Brain microvascular endothelial cell (primary cell): ENCODE results near the gene OLR1.

Experiments
- DNase-seq: peaks from one replicate; pipeline ENCODE4 v3.0.0-alpha.2; 2020
- H3K27ac ChIP-seq: fragments of 250-450 bp; sonication (Bioruptor Pico); 2 replicates; pipeline ENCODE4 v1.5.1; 2020; ENCODE audit warnings: mild to moderate bottlenecking, moderate library complexity
- H3K27me3 ChIP-seq: fragments of 250-450 bp; sonication (Bioruptor Pico); replicated peaks from 2 replicates; pipeline ENCODE4 v1.5.1; 2020; ENCODE audit warnings: mild to moderate bottlenecking
- H3K36me3 ChIP-seq: fragments of 250-450 bp; sonication (Bioruptor Pico); replicated peaks from 2 replicates; pipeline ENCODE4 v1.5.1; 2020; ENCODE audit warnings: mild to moderate bottlenecking
- H3K4me3 ChIP-seq: 2 replicates; pipeline ENCODE4 v1.5.1; 2011; ENCODE audit warnings: low read depth, mild to moderate bottlenecking, control low read depth, low read length, moderate library complexity
- in situ Hi-C: cut with HindIII; loops from 2 replicates; pipeline ENCODE4 v1.10.0; 2017; ENCODE audit warnings: low sequenced_read_pairs, low pct_ligation_motif_present
- TF ChIP-seq, protein P1 (sequence below): IDR thresholded peaks from 2 replicates; pipeline ENCODE4 v1.5.1; 2011; ENCODE audit warnings: low read depth, mild to moderate bottlenecking, moderate library complexity, low read length, control low read depth, inconsistent platforms; ENCODE audit errors: missing control alignments

OLR1 gene

DNA sequence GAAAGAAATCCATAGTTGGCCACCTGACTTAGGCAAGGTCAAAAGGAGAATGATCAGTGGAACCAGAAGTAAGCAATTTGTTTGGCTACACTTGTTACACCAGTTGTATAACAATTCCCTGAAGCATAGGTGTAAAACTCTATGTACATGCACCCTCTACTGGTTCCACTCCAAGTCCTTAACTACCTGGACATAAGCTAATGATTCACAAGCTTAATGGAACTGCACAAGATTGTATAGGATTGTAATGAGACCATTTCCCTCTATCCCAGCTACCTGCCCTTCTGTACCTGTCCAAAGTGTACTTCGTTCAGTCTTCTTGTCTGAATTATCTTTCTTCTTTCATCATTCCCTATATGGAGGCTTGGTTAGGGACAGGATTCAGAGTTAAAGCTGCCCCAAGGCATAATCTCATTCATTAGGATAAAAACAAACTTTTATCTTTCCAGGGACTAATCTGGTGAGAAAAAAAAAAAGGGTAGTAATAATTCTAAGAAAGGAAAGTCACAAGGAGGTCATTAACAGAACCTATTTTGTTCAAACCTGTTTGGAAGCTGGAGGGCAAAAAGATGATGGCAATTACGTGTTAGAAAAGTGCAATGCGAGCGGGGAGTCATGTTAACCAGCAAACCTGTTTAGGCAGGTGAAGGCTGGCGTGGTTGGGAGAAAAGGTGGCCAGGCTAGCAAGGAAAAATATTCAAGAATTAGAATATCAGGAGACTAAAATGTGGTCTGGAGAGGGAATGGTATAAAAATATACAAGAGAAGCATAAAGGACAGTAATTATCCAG is 4.1 kb upstream of the OLR1 start:
- Histone ChIP-seq H3K27me3 (no peaks in the 10 kb centered on the region), H3K27ac (no peak overlapping the region), H3K4me3 (no peak overlapping the region), H3K36me3 (no peaks in the 10 kb centered on the region)
- no peak for DNase-seq
- in situ Hi-C loops: no loop called here
- TF ChIP-seq, protein P1, sequence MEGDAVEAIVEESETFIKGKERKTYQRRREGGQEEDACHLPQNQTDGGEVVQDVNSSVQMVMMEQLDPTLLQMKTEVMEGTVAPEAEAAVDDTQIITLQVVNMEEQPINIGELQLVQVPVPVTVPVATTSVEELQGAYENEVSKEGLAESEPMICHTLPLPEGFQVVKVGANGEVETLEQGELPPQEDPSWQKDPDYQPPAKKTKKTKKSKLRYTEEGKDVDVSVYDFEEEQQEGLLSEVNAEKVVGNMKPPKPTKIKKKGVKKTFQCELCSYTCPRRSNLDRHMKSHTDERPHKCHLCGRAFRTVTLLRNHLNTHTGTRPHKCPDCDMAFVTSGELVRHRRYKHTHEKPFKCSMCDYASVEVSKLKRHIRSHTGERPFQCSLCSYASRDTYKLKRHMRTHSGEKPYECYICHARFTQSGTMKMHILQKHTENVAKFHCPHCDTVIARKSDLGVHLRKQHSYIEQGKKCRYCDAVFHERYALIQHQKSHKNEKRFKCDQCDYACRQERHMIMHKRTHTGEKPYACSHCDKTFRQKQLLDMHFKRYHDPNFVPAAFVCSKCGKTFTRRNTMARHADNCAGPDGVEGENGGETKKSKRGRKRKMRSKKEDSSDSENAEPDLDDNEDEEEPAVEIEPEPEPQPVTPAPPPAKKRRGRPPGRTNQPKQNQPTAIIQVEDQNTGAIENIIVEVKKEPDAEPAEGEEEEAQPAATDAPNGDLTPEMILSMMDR: no peak

DNA sequence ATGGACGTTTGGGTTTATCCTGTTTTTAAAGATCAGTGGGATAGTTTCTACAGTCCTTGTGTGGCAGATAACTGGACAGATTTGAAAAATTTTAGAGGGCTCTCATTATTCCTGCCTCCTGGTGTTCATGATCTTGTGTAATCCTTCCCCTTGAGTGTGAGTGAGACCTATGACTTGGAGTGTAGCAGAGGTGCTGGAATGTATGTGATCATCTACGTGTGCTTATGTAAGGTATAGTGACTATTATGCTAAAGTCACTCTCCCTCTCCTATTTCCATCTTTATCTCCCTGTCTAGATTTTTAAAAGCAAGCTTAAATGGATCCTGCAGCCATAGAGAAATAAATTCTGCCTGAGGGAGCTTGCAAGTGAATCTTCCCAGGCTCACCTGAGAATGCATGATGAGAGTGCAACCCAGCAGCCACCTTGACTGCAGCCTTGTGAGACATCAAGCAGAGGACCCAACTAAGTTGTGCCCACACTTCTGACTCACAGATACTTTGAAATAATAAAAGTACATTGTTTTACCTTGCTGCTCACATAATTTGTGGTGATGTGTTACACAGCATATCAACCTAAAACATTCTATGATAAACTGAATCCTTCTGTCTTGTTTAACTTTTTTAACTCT is 3.2 kb upstream of the OLR1 start:
- no peak for DNase-seq
- TF ChIP-seq, protein P1: no peak
- no peak overlapping the region for H3K27ac ChIP-seq
- in situ Hi-C loops: no loop called here
- H3K4me3 ChIP-seq: no peak overlapping the region
- H3K27me3 ChIP-seq: no peaks in the 10 kb centered on the region
- no peaks in the 10 kb centered on the region for H3K36me3 ChIP-seq

DNA sequence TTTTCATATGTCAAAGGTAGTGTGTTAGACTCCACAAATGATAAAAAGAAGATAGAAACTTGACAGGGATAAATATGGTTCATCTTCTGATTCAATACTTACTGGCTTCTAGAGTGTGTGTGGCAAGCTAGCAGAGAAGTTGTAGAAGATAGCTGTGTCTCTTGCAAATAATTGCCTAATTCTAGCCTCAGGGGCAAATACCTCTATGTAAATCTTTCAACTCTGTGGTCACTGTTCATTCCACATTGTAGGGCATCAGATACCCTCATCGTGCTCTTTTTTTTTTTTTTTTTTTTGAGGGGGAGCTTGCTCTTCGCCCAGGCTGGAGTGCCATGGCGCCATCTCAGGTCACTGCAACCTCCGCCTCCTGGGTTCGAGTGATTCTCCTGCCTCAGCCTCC is 1.7 kb downstream of the OLR1 start:
- no peak for DNase-seq
- H3K27ac ChIP-seq: no peak overlapping the region
- no peaks in the 10 kb centered on the region for H3K36me3 ChIP-seq
- H3K4me3 ChIP-seq: no peak overlapping the region
- in situ Hi-C loops: no loop called here
- no peaks in the 10 kb centered on the region for H3K27me3 ChIP-seq
- TF ChIP-seq, protein P1: no peak

DNA sequence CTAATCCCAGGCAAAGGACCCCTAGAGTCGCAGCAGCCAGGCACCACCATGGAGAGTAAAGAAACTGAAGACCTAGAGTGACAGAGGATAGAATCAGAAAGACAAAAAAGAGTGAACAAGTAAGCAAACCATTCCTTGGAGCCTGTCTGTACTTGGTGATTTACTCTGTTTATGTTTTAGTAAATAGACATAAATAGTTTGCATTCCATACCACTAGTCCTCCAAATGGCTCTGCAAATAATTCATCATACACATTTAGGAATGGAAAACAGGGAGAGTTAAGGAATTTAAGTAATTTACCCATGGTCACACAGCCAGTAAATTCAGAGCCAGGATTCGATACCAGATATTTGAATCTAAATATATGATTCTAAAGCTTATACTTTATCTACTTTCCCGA is 2.8 kb downstream of the OLR1 start:
- DNase-seq: no peak
- Histone ChIP-seq H3K27ac (no peak overlapping the region), H3K36me3 (no peaks in the 10 kb centered on the region), H3K27me3 (no peaks in the 10 kb centered on the region), H3K4me3 (no peak overlapping the region)
- in situ Hi-C loops: no loop called here
- TF ChIP-seq, protein P1: no peak

DNA sequence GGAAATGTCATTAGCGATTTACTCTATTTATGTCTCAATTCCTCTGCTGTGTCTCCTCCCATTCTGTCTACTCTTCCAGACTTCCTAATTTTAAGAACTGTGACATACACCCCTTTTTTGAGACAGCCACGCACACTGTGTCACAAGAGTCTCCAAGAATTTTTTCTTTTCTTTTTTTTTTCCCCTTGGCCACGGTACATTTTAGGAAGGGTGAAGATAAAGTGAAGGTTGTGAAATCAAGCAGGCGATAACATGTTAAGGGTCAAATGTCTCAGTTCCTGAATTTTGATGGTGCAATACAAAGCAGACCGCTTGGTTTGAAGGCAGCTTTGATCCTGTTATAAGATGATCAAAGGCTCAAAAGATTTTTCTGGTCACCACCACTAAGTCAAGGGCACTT is 4.3 kb downstream of the OLR1 start:
- no peak for DNase-seq
- Histone ChIP-seq H3K27me3 (no peaks in the 10 kb centered on the region), H3K4me3 (no peak overlapping the region), H3K27ac (no peak overlapping the region), H3K36me3 (no peaks in the 10 kb centered on the region)
- in situ Hi-C loops: no loop called here
- TF ChIP-seq, protein P1: no peak
